ENCODE data around the gene CD53.

The CD53 gene

GRCh38 chr1:110876748-110877341 is 3.9 kb downstream of the CD53 start:
- no peak for DNase-seq

GRCh38 chr1:110877364-110877763 is 4.4 kb downstream of the CD53 start:
- DNase-seq, result no peak

GRCh38 chr1:110877776-110878175 is 4.8 kb downstream of the CD53 start:
- no peak for DNase-seq

GRCh38 chr1:110878591-110878990 is 5.6 kb downstream of the CD53 start:
- no peak for DNase-seq

- no peak for DNase-seq
These were observed 6.0 kb downstream of the CD53 start for GRCh38 chr1:110878993-110879392.

- no peak for DNase-seq
These were observed 7.0 kb downstream of the CD53 start for GRCh38 chr1:110879758-110880606.

- no peak for DNase-seq
These were observed 7.9 kb downstream of the CD53 start for GRCh38 chr1:110880708-110881374.

- no peak for DNase-seq
These were observed 15.1 kb downstream of the CD53 start for GRCh38 chr1:110888049-110888448.

GRCh38 chr1:110888641-110889040 is 15.7 kb downstream of the CD53 start:
- no peak for DNase-seq

- no peak for DNase-seq
These were observed 17.7 kb downstream of the CD53 start for GRCh38 chr1:110890474-110891196.

- DNase-seq, result no peak
These were observed 21.1 kb downstream of the CD53 start for GRCh38 chr1:110893908-110894490.

GRCh38 chr1:110896090-110896489 is 23.1 kb downstream of the CD53 start:
- DNase-seq, result no peak

- DNase-seq, result no peak
These were observed 24.7 kb downstream of the CD53 start for GRCh38 chr1:110897681-110898080.

GRCh38 chr1:110898734-110899457 is 25.9 kb downstream of the CD53 start:
- no peak for DNase-seq

GRCh38 chr1:110899458-110899843 is 26.5 kb downstream of the CD53 start:
- no peak for DNase-seq

GRCh38 chr1:110902820-110903463 is 30.0 kb downstream of the CD53 start:
- no peak for DNase-seq

GRCh38 chr1:110903853-110904500 is 31.0 kb downstream of the CD53 start:
- no peak for DNase-seq

GRCh38 chr1:110912784-110913183 is 39.8 kb downstream of the CD53 start:
- no peak for DNase-seq

GRCh38 chr1:110914676-110915075 is 41.7 kb downstream of the CD53 start:
- no peak for DNase-seq

- DNase-seq, result no peak
These were observed 42.9 kb downstream of the CD53 start for GRCh38 chr1:110915804-110916203.

Measured in anterior cingulate cortex (tissue), 58 donors.